ENCODE measurements around the gene LASP1NB.
"Not testable (repeated sequence)": the region's sequence is repeated elsewhere in the genome, so short reads cannot be mapped to it uniquely, and the experiment has no call there.

Gene LASP1NB

DNA sequence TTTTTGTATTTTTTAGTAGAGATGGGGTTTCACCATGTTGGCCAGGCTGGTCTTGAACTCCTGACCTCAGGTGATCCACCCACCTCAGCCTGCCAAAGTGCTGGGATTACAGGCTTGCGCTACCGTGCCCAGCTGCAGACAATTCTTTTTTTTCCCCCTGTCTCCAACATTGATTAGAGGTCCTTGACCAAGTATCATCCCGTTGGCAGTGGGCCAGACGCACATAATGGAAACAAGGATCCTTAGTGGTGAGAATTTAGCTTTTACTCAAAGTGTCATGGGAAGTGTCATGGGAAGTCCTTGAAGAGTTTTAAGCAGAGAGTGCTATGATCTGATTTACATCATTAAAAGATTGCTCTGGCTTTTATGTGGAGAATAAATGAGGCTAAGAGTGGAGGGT lies 43.9 kb downstream of the LASP1NB start:
- Histone ChIP-seq H4K5ac (ENCODE audit: low read length) (no peak overlapping the region), H3K56ac (ENCODE audit: low read length) (no peak overlapping the region), H3K27me3 (ENCODE audit: insufficient read depth, low read length, poor library complexity) (no peaks in the 10 kb centered on the region), H3K18ac (ENCODE audit: low read length) (no peak overlapping the region), H3K79me2 (ENCODE audit: control insufficient read depth, insufficient read depth, low read length) (no peaks in the 10 kb centered on the region), H3K36me3 (ENCODE audit: control insufficient read depth, insufficient read depth, low read length) (no peaks in the 10 kb centered on the region), H2BK5ac (ENCODE audit: low read length) (no peak overlapping the region), H3K23ac (ENCODE audit: low read length) (no peak overlapping the region), H3K4ac (ENCODE audit: low read depth, low read length) (no peak overlapping the region), H3K9ac (ENCODE audit: low read length) (no peak overlapping the region), H3K27ac (ENCODE audit: low read depth, low read length) (no peak overlapping the region), H2BK15ac (replicated peaks; ENCODE audit: low read depth) (no peak overlapping the region), H3K4me2 (ENCODE audit: low read length) (no peak overlapping the region), H3K4me3 (ENCODE audit: low read length) (no peak overlapping the region), H2AK5ac (ENCODE audit: low read length) (no peak overlapping the region), H4K8ac (ENCODE audit: low read depth, low read length) (no peak overlapping the region), H2BK120ac (ENCODE audit: low read depth, low read length) (no peak overlapping the region), H3K4me1 (ENCODE audit: control insufficient read depth, low read depth, low read length) (peaks cover 2% of the 10 kb centered on the region), H3K79me1 (ENCODE audit: low read length) (no peaks in the 10 kb centered on the region)
- DNase-seq: no peak
- no CpG with 5 or more reads among the region's 4 CpGs for WGBS (ENCODE audit: extremely low coverage, insufficient coverage, low lambda C conversion rate)

DNA sequence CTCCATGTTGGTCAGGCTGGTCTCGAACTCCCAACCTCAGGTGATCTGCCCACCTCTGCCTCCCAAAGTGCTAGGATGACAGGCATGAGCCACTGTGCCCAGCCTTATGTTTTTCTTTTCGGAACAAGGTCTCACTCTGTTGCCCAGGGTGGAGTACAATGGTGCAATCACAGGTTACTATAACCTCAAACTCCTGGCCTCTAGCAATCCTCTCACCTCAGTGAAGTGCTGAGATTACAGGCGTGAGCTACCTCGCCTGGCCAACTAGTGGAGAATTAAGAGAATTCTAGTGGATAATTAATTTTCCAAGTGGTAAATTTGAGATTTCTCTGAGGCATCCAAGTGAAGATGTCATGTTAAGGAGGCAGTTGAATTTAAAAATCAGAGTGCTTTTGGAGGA lies 44.7 kb downstream of the LASP1NB start:
- Histone ChIP-seq H3K4me1 (ENCODE audit: control insufficient read depth, low read depth, low read length) (peaks cover 2% of the 10 kb centered on the region), H2AK5ac (ENCODE audit: low read length) (no peak overlapping the region), H3K36me3 (ENCODE audit: control insufficient read depth, insufficient read depth, low read length) (no peaks in the 10 kb centered on the region), H4K8ac (ENCODE audit: low read depth, low read length) (no peak overlapping the region), H2BK120ac (ENCODE audit: low read depth, low read length) (no peak overlapping the region), H2BK5ac (ENCODE audit: low read length) (no peak overlapping the region), H3K4me2 (ENCODE audit: low read length) (no peak overlapping the region), H3K4ac (ENCODE audit: low read depth, low read length) (no peak overlapping the region), H3K56ac (ENCODE audit: low read length) (no peak overlapping the region), H3K18ac (ENCODE audit: low read length) (no peak overlapping the region), H3K27me3 (ENCODE audit: insufficient read depth, low read length, poor library complexity) (no peaks in the 10 kb centered on the region), H3K79me1 (ENCODE audit: low read length) (no peaks in the 10 kb centered on the region), H3K9ac (ENCODE audit: low read length) (no peak overlapping the region), H3K79me2 (ENCODE audit: control insufficient read depth, insufficient read depth, low read length) (no peaks in the 10 kb centered on the region), H2BK15ac (replicated peaks; ENCODE audit: low read depth) (no peak overlapping the region), H3K23ac (ENCODE audit: low read length) (no peak overlapping the region), H4K5ac (ENCODE audit: low read length) (no peak overlapping the region), H3K4me3 (ENCODE audit: low read length) (no peak overlapping the region), H3K27ac (ENCODE audit: low read depth, low read length) (no peak overlapping the region)
- DNase-seq: peak; percentile 36
- WGBS (ENCODE audit: extremely low coverage, insufficient coverage, low lambda C conversion rate): no CpG with 5 or more reads among the region's 4 CpGs

DNA sequence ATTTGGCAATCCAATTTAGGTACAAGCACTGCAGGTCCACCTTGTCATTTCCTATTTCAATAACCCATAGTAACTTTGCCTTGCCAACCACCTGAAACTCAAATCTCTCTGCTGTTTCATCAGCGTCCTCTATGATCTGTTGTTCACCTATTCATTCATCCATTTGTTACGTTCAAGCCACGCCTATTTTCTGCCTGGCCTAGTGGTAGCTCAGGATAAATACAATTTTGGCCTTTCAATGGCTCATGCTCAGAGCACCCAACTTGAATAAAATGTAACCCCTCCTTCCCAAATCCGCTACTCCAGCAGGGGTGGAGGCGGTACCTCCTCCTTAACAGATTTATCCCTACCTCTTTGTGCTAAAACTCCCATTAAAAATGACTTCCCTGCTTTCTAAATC lies 45.4 kb downstream of the LASP1NB start:
- Histone ChIP-seq H3K56ac (ENCODE audit: low read length) (no peak overlapping the region), H3K4ac (ENCODE audit: low read depth, low read length) (no peak overlapping the region), H3K79me1 (ENCODE audit: low read length) (no peaks in the 10 kb centered on the region), H2BK15ac (replicated peaks; ENCODE audit: low read depth) (no peak overlapping the region), H2AK5ac (ENCODE audit: low read length) (no peak overlapping the region), H3K4me3 (ENCODE audit: low read length) (no peak overlapping the region), H2BK5ac (ENCODE audit: low read length) (no peak overlapping the region), H3K4me1 (ENCODE audit: control insufficient read depth, low read depth, low read length) (peaks cover 2% of the 10 kb centered on the region), H3K18ac (ENCODE audit: low read length) (no peak overlapping the region), H4K8ac (ENCODE audit: low read depth, low read length) (no peak overlapping the region), H3K27ac (ENCODE audit: low read depth, low read length) (no peak overlapping the region), H3K79me2 (ENCODE audit: control insufficient read depth, insufficient read depth, low read length) (no peaks in the 10 kb centered on the region), H3K36me3 (ENCODE audit: control insufficient read depth, insufficient read depth, low read length) (no peaks in the 10 kb centered on the region), H4K5ac (ENCODE audit: low read length) (no peak overlapping the region), H2BK120ac (ENCODE audit: low read depth, low read length) (no peak overlapping the region), H3K27me3 (ENCODE audit: insufficient read depth, low read length, poor library complexity) (no peaks in the 10 kb centered on the region), H3K9ac (ENCODE audit: low read length) (no peak overlapping the region), H3K4me2 (ENCODE audit: low read length) (no peak overlapping the region), H3K23ac (ENCODE audit: low read length) (no peak overlapping the region)
- WGBS (ENCODE audit: extremely low coverage, insufficient coverage, low lambda C conversion rate): no CpG with 5 or more reads among the region's 5 CpGs
- no peak for DNase-seq

DNA sequence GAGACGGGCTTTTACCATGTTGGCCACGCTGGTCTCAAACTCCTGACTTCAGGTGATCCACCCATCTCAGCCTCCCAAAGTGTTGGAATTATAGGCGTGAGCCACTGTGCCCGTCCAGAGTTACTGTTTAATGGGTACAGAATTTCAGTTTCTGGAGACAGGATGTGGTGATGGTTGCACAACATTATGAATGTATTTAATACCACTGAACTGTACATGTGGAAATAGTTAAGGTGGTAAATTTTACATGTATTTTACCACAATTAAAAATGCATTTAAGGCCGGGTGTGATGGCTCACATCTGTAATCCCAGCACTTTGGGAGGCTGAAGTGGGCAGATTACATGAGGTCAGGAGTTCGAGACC lies 50.8 kb downstream of the LASP1NB start:
- DNase-seq; H3K27me3 ChIP-seq (ENCODE audit: insufficient read depth, low read length, poor library complexity); H3K27ac ChIP-seq (ENCODE audit: low read depth, low read length); H2AK5ac ChIP-seq (ENCODE audit: low read length); H3K79me1 ChIP-seq (ENCODE audit: low read length); H3K4ac ChIP-seq (ENCODE audit: low read depth, low read length); H3K9ac ChIP-seq (ENCODE audit: low read length); H3K79me2 ChIP-seq (ENCODE audit: control insufficient read depth, insufficient read depth, low read length); H2BK15ac ChIP-seq (replicated peaks; ENCODE audit: low read depth); H3K56ac ChIP-seq (ENCODE audit: low read length); H3K23ac ChIP-seq (ENCODE audit: low read length); H4K8ac ChIP-seq (ENCODE audit: low read depth, low read length); H2BK120ac ChIP-seq (ENCODE audit: low read depth, low read length); H3K4me1 ChIP-seq (ENCODE audit: control insufficient read depth, low read depth, low read length); H3K4me2 ChIP-seq (ENCODE audit: low read length); H3K18ac ChIP-seq (ENCODE audit: low read length); H3K4me3 ChIP-seq (ENCODE audit: low read length); H2BK5ac ChIP-seq (ENCODE audit: low read length); H3K36me3 ChIP-seq (ENCODE audit: control insufficient read depth, insufficient read depth, low read length); H4K5ac ChIP-seq (ENCODE audit: low read length): not testable (repeated sequence)
- no CpG with 5 or more reads among the region's 6 CpGs for WGBS (ENCODE audit: extremely low coverage, insufficient coverage, low lambda C conversion rate)

DNA sequence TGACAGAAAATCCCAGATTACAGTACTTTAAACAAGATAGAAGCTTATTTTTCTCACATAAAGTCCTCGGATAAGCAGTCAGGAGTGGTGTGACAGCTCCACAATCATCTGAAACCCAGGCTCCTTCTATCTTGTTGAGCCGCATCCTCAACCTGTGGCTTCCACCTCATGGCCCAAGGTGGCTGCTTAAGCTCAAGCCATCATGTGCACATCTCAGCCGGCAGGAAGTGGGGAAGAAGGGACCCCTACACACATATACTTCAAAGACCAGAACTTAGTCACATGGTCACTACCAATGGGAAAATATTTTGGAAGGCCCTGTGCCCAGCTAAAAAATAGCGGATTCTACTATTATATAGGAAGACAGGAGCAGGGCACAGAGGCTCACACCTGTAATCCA lies 52.8 kb downstream of the LASP1NB start:
- Histone ChIP-seq H3K18ac (ENCODE audit: low read length) (no peak overlapping the region), H3K4me1 (ENCODE audit: control insufficient read depth, low read depth, low read length) (no peaks in the 10 kb centered on the region), H3K36me3 (ENCODE audit: control insufficient read depth, insufficient read depth, low read length) (no peaks in the 10 kb centered on the region), H3K23ac (ENCODE audit: low read length) (no peak overlapping the region), H3K4me2 (ENCODE audit: low read length) (no peak overlapping the region), H3K27ac (ENCODE audit: low read depth, low read length) (no peak overlapping the region), H2BK15ac (replicated peaks; ENCODE audit: low read depth) (no peak overlapping the region), H3K9ac (ENCODE audit: low read length) (no peak overlapping the region), H3K4me3 (ENCODE audit: low read length) (no peak overlapping the region), H4K5ac (ENCODE audit: low read length) (no peak overlapping the region), H3K4ac (ENCODE audit: low read depth, low read length) (no peak overlapping the region), H2BK120ac (ENCODE audit: low read depth, low read length) (no peak overlapping the region), H4K8ac (ENCODE audit: low read depth, low read length) (no peak overlapping the region), H2BK5ac (ENCODE audit: low read length) (no peak overlapping the region), H3K79me1 (ENCODE audit: low read length) (no peaks in the 10 kb centered on the region), H2AK5ac (ENCODE audit: low read length) (no peak overlapping the region), H3K56ac (ENCODE audit: low read length) (no peak overlapping the region), H3K79me2 (ENCODE audit: control insufficient read depth, insufficient read depth, low read length) (no peaks in the 10 kb centered on the region), H3K27me3 (ENCODE audit: insufficient read depth, low read length, poor library complexity) (no peaks in the 10 kb centered on the region)
- no peak for DNase-seq
- WGBS (ENCODE audit: extremely low coverage, insufficient coverage, low lambda C conversion rate): no CpG with 5 or more reads among the region's 4 CpGs

Data from mesendoderm (in vitro differentiated cells).